GM19023 (cell line): ENCODE measurements around the gene CEMIP2.

Experiments used
- ATAC-seq: cut with Tn5 transposase; IDR thresholded peaks from one replicate; pipeline ENCODE4 v1.9.1; 2021; ENCODE audit warnings: mild to moderate bottlenecking, moderate library complexity; ENCODE audit not compliant: unreplicated experiment

The CEMIP2 gene

DNA sequence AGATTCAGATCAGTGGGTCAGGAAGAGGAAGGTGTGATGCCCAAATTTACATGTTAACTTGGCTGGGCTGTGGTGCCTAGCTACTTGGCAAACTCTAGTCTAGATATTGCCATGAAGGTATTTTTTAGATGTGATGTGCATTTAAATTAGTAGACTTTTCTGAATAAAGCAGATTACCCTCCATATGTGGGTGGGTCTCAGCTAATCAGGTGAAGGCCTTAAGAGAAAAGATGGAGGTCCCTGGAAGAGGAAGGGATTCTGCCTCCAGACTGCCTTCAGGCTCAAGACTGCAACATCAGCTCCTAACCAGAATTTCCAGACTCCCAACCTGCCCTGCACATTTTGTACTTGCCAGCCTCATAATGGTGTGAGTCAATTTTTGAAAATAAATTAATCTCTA is 115.8 kb downstream of the CEMIP2 start:
- ATAC-seq = no peak

GRCh38 chr9:71648453-71648852 is 119.9 kb downstream of the CEMIP2 start:
- ATAC-seq = no peak

DNA sequence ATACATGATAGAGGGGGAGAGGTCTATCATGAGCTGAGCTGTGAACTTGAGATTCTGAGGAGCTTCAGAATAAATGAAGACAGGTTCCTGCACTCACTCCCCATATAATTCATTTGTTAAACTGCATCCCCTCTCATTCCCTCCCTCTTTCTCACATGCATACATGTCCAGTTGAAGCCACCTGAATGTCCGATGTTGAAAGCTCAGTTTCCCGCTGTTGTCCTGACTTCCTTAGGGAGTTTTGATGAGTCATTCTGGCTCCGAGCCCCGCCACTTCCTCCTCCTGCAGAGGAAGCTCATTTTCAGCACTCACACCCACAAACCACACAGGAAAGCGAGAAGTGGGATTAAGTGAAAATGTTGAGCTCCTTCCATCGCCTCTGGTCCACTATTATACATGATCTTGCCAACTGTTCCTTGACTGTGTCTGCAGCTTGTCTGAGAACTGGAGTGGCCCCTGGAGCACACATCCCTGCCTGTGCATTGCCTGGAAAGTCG is 121.2 kb downstream of the CEMIP2 start:
- ATAC-seq = peak; percentile 53

DNA sequence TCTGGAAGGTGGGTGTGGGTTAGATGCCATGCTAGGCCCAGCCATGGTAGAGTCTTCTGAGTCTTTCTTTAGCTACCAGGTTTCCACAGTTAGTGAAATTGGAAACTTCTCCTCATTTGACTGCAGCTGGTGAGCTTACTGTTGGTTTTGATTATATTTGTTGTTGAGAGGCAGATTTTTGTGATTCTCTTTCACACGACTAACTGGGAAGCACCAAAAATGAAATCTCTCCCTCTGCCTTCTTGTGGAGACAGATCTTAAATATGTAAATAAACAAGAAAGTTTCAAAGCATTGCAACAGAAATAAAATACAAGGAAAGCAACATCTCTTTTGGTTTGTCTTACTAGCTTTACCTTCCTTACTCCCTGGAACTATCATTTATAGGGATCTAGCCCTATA is 122.2 kb downstream of the CEMIP2 start:
- ATAC-seq = no peak

- ATAC-seq = no peak
Observed at GRCh38 chr9:71644819-71645362, 123.4 kb downstream of the CEMIP2 start.

DNA sequence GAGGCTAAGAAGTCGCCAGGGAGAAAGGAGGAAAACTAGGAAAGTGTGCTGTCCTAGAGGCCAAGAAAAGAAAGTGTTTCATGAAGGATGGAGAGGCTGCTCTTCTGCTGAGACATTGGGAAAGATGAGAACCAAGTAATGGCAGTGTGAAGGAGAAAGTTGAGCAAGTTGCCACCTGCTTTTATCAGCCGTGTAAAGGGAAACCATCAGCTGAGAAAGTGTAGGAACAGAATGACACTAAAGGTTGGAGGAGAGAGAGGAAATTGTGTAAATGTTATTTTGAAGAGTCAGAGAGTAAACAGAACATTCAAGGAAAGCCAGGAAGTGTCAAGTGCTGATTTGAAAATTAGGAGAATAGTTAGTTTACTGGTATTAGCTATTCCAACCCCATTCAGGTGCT is 125.0 kb downstream of the CEMIP2 start:
- ATAC-seq = no peak

DNA sequence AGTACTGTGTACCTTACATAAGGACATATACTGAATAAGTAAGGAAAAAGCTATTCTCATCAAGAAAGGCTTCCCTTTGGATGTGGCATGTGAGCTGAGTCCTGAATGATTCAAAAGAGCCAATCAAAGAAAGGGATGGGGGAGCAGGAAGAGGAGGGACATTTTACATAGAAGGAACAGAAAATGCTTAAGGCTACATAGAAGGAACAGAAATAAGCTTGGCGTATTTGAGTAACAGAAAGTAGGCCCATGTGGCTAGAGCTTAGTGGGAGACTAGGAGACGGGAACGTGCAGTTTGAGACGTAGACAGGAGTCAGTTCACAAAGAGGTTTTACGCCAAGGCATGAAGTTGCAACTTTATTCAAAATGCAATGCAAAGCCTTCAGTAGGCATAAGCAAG is 126.3 kb downstream of the CEMIP2 start:
- no peak for ATAC-seq

DNA sequence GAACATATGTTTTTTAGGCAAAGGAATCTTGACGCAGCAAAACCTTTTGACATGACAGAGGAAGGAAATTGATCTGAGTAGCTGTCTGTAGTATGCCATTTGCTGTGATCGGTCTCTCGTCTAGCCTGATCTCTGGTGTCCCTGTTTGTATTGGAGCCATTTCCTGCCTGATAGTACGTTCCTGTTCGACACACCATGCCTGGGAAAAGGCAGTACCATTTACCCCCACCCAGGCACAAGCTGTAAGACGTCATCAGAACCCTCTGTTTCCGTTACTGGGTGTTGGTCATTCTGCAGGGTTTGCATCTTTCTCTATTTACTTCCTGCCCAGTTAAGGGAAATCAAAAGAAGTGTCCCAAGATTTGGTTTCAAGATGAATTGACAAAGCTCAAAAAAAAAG is 129.7 kb downstream of the CEMIP2 start:
- ATAC-seq = no peak

GRCh38 chr9:71637926-71638325 is 130.4 kb downstream of the CEMIP2 start:
- no peak for ATAC-seq

- no peak for ATAC-seq
Observed at GRCh38 chr9:71637375-71637774, 130.9 kb downstream of the CEMIP2 start.

- ATAC-seq = no peak
Observed at GRCh38 chr9:71636143-71636839, 132.0 kb downstream of the CEMIP2 start.

- no peak for ATAC-seq
Observed at GRCh38 chr9:71634752-71635151, 133.6 kb downstream of the CEMIP2 start.
